Chondrocyte (in vitro differentiated cells): ENCODE results near the gene DDX19B. TPM values are rescaled to one million over a fixed set of nuclear protein-coding genes. Genes with fewer than 3 reads are reported as not detected.
"Not testable (repeated sequence)": the region's sequence is repeated elsewhere in the genome, so short reads cannot be mapped to it uniquely, and the experiment has no call there.

Source experiments
- DNase-seq: peaks from one replicate; pipeline ENCODE4 v3.0.0; 2021; ENCODE audit warnings: mixed read lengths, low spot score
- H3K27ac Mint-ChIP-seq: one replicate; pipeline ENCODE4 v1.8.0; 2021; ENCODE audit warnings: mild to moderate bottlenecking, moderate library complexity, mixed read lengths; ENCODE audit not compliant: unreplicated experiment
- H3K27me3 Mint-ChIP-seq: 2 replicates; pipeline ENCODE4 v1.8.0; 2021; ENCODE audit warnings: low read depth, mixed read lengths
- H3K36me3 Mint-ChIP-seq: 2 replicates; pipeline ENCODE4 v1.8.0; 2021; ENCODE audit warnings: low read depth, mixed read lengths
- H3K4me1 Mint-ChIP-seq: 2 replicates; pipeline ENCODE4 v1.8.0; 2021; ENCODE audit warnings: low read depth, mild to moderate bottlenecking, mixed read lengths
- H3K4me3 Mint-ChIP-seq: one replicate; pipeline ENCODE4 v1.8.0; 2021; ENCODE audit warnings: mild to moderate bottlenecking, moderate library complexity, mixed read lengths; ENCODE audit not compliant: unreplicated experiment
- H3K9me3 Mint-ChIP-seq: 2 replicates; pipeline ENCODE4 v1.8.0; 2021; ENCODE audit warnings: low read depth, mixed read lengths
- CTCF ChIP-seq: fragments of 200-600 bp; sonication (generic); IDR thresholded peaks from 2 replicates; pipeline ENCODE4 v1.5.0; 2021; ENCODE audit warnings: antibody characterized with exemption, mild to moderate bottlenecking, moderate library complexity
- total RNA-seq: library from RNA; stranded (reverse); gene quantifications from 3 replicates; pipeline ENCODE4 v1.2.1, GENCODE V29; 2021

Gene DDX19B
- total RNA-seq, 1 donor from 2014 or later = 22.9 TPM

GRCh38 chr16:70290949-70291519 is 8.0 kb upstream of the DDX19B start:
- no peak for DNase-seq
- no peak for TF ChIP-seq CTCF
- Mint-ChIP-seq H3K4me3 (no peak overlapping the region), H3K9me3 (no peaks in the 10 kb centered on the region), H3K4me1 (peaks cover 23% of the 10 kb centered on the region), H3K27me3 (no peaks in the 10 kb centered on the region), H3K36me3 (peaks cover 2% of the 10 kb centered on the region), H3K27ac (peak overlapping the region; percentile 74)

- H3K4me1 Mint-ChIP-seq = peaks cover 19% of the 10 kb centered on the region
- DNase-seq = peak; percentile 38
- H3K27ac Mint-ChIP-seq, H3K36me3 Mint-ChIP-seq, H3K9me3 Mint-ChIP-seq, H3K27me3 Mint-ChIP-seq, H3K4me3 Mint-ChIP-seq: not testable (repeated sequence)
Observed at GRCh38 chr16:70292148-70292547, 6.8 kb upstream of the DDX19B start.

- peak; percentile 68 for DNase-seq
- no peak for TF ChIP-seq CTCF
- H3K27me3 Mint-ChIP-seq = no peaks in the 10 kb centered on the region
- no peak overlapping the region for H3K27ac Mint-ChIP-seq
- no peak overlapping the region for H3K4me3 Mint-ChIP-seq
- H3K4me1 Mint-ChIP-seq = peaks cover 21% of the 10 kb centered on the region
- no peaks in the 10 kb centered on the region for H3K9me3 Mint-ChIP-seq
- H3K36me3 Mint-ChIP-seq = no peaks in the 10 kb centered on the region
Observed at GRCh38 chr16:70294385-70295025, 4.5 kb upstream of the DDX19B start.

- Mint-ChIP-seq H3K27me3 (no peaks in the 10 kb centered on the region), H3K36me3 (no peaks in the 10 kb centered on the region), H3K4me1 (peaks cover 24% of the 10 kb centered on the region), H3K9me3 (no peaks in the 10 kb centered on the region), H3K27ac (no peak overlapping the region), H3K4me3 (no peak overlapping the region)
- no peak for DNase-seq
- no peak for TF ChIP-seq CTCF
Observed at GRCh38 chr16:70295634-70296033, 3.4 kb upstream of the DDX19B start.

GRCh38 chr16:70301121-70301520 is 2.1 kb downstream of the DDX19B start:
- peaks cover 27% of the 10 kb centered on the region for H3K4me1 Mint-ChIP-seq
- H3K4me3 Mint-ChIP-seq = no peak overlapping the region
- H3K9me3 Mint-ChIP-seq = peaks cover 10% of the 10 kb centered on the region
- H3K27me3 Mint-ChIP-seq = no peaks in the 10 kb centered on the region
- no peak for DNase-seq
- no peak for TF ChIP-seq CTCF
- no peak overlapping the region for H3K27ac Mint-ChIP-seq
- H3K36me3 Mint-ChIP-seq = peaks cover 10% of the 10 kb centered on the region

- H3K36me3 Mint-ChIP-seq = peaks cover 10% of the 10 kb centered on the region
- TF ChIP-seq CTCF = no peak
- no peak overlapping the region for H3K27ac Mint-ChIP-seq
- DNase-seq = no peak
- H3K9me3 Mint-ChIP-seq = peaks cover 10% of the 10 kb centered on the region
- H3K4me3 Mint-ChIP-seq = no peak overlapping the region
- no peaks in the 10 kb centered on the region for H3K27me3 Mint-ChIP-seq
- peaks cover 27% of the 10 kb centered on the region for H3K4me1 Mint-ChIP-seq
Observed at GRCh38 chr16:70302745-70303144, 3.8 kb downstream of the DDX19B start.
